Measurements from ENCODE around the gene RFX5.

DNA sequence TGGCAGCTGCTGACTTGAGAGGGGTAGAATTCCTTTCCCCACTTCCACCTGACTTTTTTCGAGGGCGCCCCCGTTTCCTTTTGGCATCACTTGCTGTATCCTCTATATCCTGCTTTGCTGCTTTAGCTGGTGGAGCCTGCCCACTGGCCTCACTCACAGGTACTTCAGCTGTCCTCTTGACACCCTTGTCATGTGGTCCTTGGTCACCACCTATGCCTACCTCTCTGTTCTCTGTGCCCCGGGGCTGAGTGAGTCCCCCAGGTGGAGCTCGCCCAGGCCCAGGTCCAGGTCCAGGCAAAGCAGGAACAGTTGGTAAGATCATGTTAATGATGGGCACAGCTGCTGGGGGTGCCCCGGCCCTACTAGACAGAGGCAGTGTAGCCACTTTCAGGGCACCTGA is 4.5 kb downstream of the RFX5 start:
- TF ChIP-seq, protein P1, sequence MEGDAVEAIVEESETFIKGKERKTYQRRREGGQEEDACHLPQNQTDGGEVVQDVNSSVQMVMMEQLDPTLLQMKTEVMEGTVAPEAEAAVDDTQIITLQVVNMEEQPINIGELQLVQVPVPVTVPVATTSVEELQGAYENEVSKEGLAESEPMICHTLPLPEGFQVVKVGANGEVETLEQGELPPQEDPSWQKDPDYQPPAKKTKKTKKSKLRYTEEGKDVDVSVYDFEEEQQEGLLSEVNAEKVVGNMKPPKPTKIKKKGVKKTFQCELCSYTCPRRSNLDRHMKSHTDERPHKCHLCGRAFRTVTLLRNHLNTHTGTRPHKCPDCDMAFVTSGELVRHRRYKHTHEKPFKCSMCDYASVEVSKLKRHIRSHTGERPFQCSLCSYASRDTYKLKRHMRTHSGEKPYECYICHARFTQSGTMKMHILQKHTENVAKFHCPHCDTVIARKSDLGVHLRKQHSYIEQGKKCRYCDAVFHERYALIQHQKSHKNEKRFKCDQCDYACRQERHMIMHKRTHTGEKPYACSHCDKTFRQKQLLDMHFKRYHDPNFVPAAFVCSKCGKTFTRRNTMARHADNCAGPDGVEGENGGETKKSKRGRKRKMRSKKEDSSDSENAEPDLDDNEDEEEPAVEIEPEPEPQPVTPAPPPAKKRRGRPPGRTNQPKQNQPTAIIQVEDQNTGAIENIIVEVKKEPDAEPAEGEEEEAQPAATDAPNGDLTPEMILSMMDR (IDR thresholded peaks at IDR 0.05), result no peak
- TF ChIP-seq POLR2AphosphoS5 (IDR thresholded peaks at IDR 0.05) (no peak), POLR2A (IDR thresholded peaks at IDR 0.05) (no peak)

Data from prostate gland (tissue), 2 donors.